ENCODE results near the gene RBPMS2. TPM values are rescaled to one million over a fixed set of nuclear protein-coding genes. Genes with fewer than 3 reads are reported as not detected.

The RBPMS2 gene
- not detected in 2 replicates for total RNA-seq

DNA sequence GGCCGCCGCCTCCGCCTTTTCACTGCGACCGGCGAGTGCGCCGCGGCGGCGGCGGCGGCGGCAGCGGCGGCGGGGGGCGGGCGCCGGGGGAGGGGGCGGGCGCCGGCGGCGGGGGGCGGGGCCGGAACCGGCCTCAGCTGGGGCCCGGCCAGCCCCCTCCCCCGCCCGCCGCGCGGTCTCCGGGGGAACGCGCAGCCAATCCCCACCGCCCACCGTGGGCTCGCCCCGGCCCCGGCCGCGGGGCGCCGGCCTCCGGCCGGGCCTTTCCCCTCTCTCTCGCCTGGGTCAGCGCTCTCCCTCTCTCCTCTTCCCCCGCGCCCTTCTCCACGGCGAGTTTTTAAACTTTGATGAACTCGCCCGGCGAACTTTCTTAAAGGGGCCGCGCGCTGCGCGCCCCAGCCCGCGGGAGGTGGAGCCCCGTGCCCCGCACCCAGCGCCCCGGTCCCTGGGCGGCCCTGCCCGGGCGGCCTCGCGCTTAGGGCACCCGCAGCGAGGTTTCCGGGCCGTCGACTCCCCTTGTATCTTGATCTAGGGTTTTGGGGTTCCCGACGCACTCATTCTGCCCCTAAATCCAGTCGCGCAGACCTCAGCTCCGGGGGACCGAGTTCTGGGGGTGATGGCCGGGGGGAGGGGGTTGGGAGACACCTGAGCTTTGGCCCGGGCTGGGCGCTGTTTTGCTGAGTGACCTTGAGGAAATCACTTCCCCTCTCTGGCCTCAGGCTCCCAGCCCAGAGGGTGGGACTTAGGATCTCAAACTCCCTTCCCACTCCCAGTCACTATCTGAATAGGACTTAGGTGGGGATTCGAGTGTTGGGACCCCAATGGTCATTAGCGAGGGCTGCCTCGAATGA lies at the start of gene RBPMS2:
Gene RBPMS2, minus strand, starts transcription at position 39 of the 851 bp plus-strand sequence. CDS start 270 bp downstream, outside the sequence.

Other genes starting within 250 kb of the RBPMS2 start
- gene PIF1, start 50.1 kb upstream of the RBPMS2 start, total RNA-seq, result 0.21 and 0.72 TPM in 2 replicates
- gene PLEKHO2, start 66.3 kb upstream of the RBPMS2 start, total RNA-seq, result 6.6 and 7.5 TPM in 2 replicates
- gene ANKDD1A, start 136.3 kb upstream of the RBPMS2 start, total RNA-seq, result 4.5 and 4.6 TPM in 2 replicates
- gene SPG21, start 214.3 kb upstream of the RBPMS2 start, total RNA-seq, result 95.4 and 99.3 TPM in 2 replicates

Data from tracheal epithelial cell (primary cell).